A673 (cell line): ENCODE results near the gene CAV1. TPM values are rescaled to one million over a fixed set of nuclear protein-coding genes. Genes with fewer than 3 reads are reported as not detected.

Experiments
- BruUV-seq: library from RNA; stranded (reverse); fragments of 400-500 nt; replicated peaks from 2 replicates; lab custom pipeline; 2021; lab: Mats Ljungman, UMichigan
- CTCF ChIA-PET: fragments of 300-600 bp; sonication (Branson Sonifier 250); formaldehyde crosslinking; loops from one replicate; lab custom pipeline; 2022; ENCODE audit warnings: antibody characterized with exemption; lab: Charles Lee
- POLR2A ChIA-PET: fragments of 300-600 bp; sonication (Branson Sonifier 250); formaldehyde crosslinking; loops from one replicate; lab custom pipeline; 2022; ENCODE audit warnings: antibody characterized with exemption; ENCODE audit not compliant: low non-redundant PET; lab: Charles Lee
- DNase-seq: peaks from one replicate; pipeline ENCODE4 v3.0.0-alpha.2; 2015; ENCODE audit warnings: low spot score
- H3K27ac ChIP-seq: fragments of 200-600 bp; sonication (generic); 2 replicates; pipeline ENCODE4 v1.5.1; 2016; ENCODE audit warnings: mixed run types, low read depth, mild to moderate bottlenecking, mixed read lengths, antibody characterized with exemption, low read length; ENCODE audit not compliant: poor library complexity, severe bottlenecking
- H3K27me3 ChIP-seq: fragments of 200-600 bp; sonication (generic); replicated peaks from 2 replicates; pipeline ENCODE4 v1.6.1; 2017; ENCODE audit warnings: mixed run types, low read depth, mild to moderate bottlenecking, mixed read lengths, antibody characterized with exemption, low read length; ENCODE audit not compliant: insufficient read depth, poor library complexity
- H3K36me3 ChIP-seq: fragments of 200-600 bp; sonication (generic); 2 replicates; pipeline ENCODE4 v1.6.1; 2016; ENCODE audit warnings: mixed run types, mild to moderate bottlenecking, mixed read lengths, antibody characterized with exemption, low read length; ENCODE audit not compliant: insufficient read depth, poor library complexity, severe bottlenecking
- H3K4me1 ChIP-seq: fragments of 200-600 bp; sonication (generic); 2 replicates; pipeline ENCODE4 v1.6.1; 2017; ENCODE audit warnings: mixed run types, mild to moderate bottlenecking, mixed read lengths, antibody characterized with exemption, low read length; ENCODE audit not compliant: insufficient read depth, poor library complexity, severe bottlenecking
- H3K4me3 ChIP-seq: fragments of 200-600 bp; sonication (generic); 2 replicates; pipeline ENCODE4 v1.5.1; 2016; ENCODE audit warnings: low read depth, mixed run types, mild to moderate bottlenecking, mixed read lengths, low read length; ENCODE audit not compliant: poor library complexity, severe bottlenecking
- H3K9me3 ChIP-seq: fragments of 200-600 bp; sonication (generic); 2 replicates; pipeline ENCODE4 v1.6.1; 2016; ENCODE audit warnings: mixed run types, low read depth, mild to moderate bottlenecking, mixed read lengths, antibody characterized with exemption, low read length; ENCODE audit not compliant: poor library complexity, severe bottlenecking
- EZH2 ChIP-seq: fragments of 200-600 bp; sonication (generic); IDR thresholded peaks from 2 replicates; pipeline ENCODE4 v1.6.1; 2017; ENCODE audit warnings: borderline replicate concordance, low read depth, mild to moderate bottlenecking, mixed read lengths, antibody characterized with exemption, low read length; ENCODE audit not compliant: poor library complexity, severe bottlenecking
- intact Hi-C: fragments of 100-400 bp; cut with micrococcal nuclease; formaldehyde crosslinking; loops from one replicate; pipeline ENCODE4 v1.10.0; 2022; ENCODE audit not compliant: unreplicated experiment
- total RNA-seq: library from RNA; stranded (reverse); gene quantifications from 2 replicates; pipeline ENCODE4 v1.2.3, GENCODE V29; 2021
- TF ChIP-seq, protein P1 (sequence below): fragments of 300-800, 200-600 bp; sonication (generic); conservative IDR thresholded peaks from 2 replicates; pipeline ENCODE4 v1.5.1; 2017; ENCODE audit warnings: low read depth, mild to moderate bottlenecking, antibody characterized with exemption, low read length, moderate library complexity, mixed read lengths

The CAV1 gene
- total RNA-seq, 1 experiment from 2014 or later: 2,074 TPM

- intact Hi-C loops: no loop called here
- no peak overlapping the region for H3K4me3 ChIP-seq
- POLR2A ChIA-PET: interaction anchor here (0.7 kb wide), 1 partner anchor 291 kb away, joined by 4 read pairs; no protein-coding TSS in a partner anchor
These were observed 20.7 kb downstream of the CAV1 start for GRCh38 chr7:116545411-116545993.

DNA sequence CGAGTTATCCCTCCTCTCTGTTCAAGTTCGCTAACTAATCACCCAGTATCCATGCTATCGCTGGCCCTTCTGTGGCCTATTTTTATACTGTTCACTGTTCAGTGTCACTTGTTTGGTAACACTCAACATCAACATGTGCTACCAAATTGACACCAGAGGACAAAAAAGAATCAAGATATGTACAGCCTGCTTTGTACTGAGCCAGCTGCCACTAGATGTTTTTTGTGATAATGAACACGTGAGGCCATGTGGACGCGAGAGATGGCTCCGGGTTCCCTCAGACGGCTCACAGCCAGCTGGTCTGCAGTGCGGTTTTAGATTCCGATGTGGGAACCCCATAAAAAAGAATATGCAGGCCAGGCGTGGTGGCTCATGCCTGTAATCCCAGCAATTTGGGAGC is 21.2 kb downstream of the CAV1 start:
- no peak for DNase-seq
- ChIA-PET POLR2A (interaction anchor here (0.7 kb wide), 1 partner anchor 292 kb away, joined by 4 read pairs; no protein-coding TSS in a partner anchor), CTCF (interaction anchor here (0.7 kb wide), 1 partner anchor 293 kb away, joined by 5 read pairs; no protein-coding TSS in a partner anchor)
- H3K27ac ChIP-seq: peak overlapping the region; percentile 48
- TF ChIP-seq EZH2: no peak
- TF ChIP-seq, protein P1, sequence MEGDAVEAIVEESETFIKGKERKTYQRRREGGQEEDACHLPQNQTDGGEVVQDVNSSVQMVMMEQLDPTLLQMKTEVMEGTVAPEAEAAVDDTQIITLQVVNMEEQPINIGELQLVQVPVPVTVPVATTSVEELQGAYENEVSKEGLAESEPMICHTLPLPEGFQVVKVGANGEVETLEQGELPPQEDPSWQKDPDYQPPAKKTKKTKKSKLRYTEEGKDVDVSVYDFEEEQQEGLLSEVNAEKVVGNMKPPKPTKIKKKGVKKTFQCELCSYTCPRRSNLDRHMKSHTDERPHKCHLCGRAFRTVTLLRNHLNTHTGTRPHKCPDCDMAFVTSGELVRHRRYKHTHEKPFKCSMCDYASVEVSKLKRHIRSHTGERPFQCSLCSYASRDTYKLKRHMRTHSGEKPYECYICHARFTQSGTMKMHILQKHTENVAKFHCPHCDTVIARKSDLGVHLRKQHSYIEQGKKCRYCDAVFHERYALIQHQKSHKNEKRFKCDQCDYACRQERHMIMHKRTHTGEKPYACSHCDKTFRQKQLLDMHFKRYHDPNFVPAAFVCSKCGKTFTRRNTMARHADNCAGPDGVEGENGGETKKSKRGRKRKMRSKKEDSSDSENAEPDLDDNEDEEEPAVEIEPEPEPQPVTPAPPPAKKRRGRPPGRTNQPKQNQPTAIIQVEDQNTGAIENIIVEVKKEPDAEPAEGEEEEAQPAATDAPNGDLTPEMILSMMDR: no peak
- peaks cover 97% of the 10 kb centered on the region for H3K36me3 ChIP-seq
- intact Hi-C loops: no loop called here
- no peaks in the 10 kb centered on the region for H3K27me3 ChIP-seq
- no TSS peak for BruUV-seq
- no peaks in the 10 kb centered on the region for H3K9me3 ChIP-seq
- peaks cover 91% of the 10 kb centered on the region for H3K4me1 ChIP-seq
- H3K4me3 ChIP-seq: no peak overlapping the region

More at GRCh38 chr7:116545411-116545993, 20.7 kb downstream of the CAV1 start:
- H3K4me1 ChIP-seq: peaks cover 91% of the 10 kb centered on the region
- H3K36me3 ChIP-seq: peaks cover 97% of the 10 kb centered on the region
- H3K27me3 ChIP-seq: no peaks in the 10 kb centered on the region
- BruUV-seq: no TSS peak
- no peak for TF ChIP-seq EZH2
- TF ChIP-seq, protein P1: no peak
- CTCF ChIA-PET: no interaction called here
- no peaks in the 10 kb centered on the region for H3K9me3 ChIP-seq
- DNase-seq: no peak
- peak overlapping the region; percentile 48 for H3K27ac ChIP-seq

- Histone ChIP-seq H3K4me1 (peaks cover 91% of the 10 kb centered on the region), H3K9me3 (no peaks in the 10 kb centered on the region), H3K27me3 (no peaks in the 10 kb centered on the region), H3K27ac (peak overlapping the region; percentile 48), H3K36me3 (peaks cover 98% of the 10 kb centered on the region), H3K4me3 (no peak overlapping the region)
- BruUV-seq: no TSS peak
- POLR2A ChIA-PET: no interaction called here
- DNase-seq: no peak
- no peak for TF ChIP-seq EZH2
- TF ChIP-seq, protein P1: no peak
- intact Hi-C loops: no loop called here
- CTCF ChIA-PET: interaction anchor here (0.7 kb wide), 1 partner anchor 294 kb away, joined by 5 read pairs; no protein-coding TSS in a partner anchor
These were observed 22.1 kb downstream of the CAV1 start for GRCh38 chr7:116546916-116547315.
